GM18517 (cell line): ENCODE results near the gene PML.
"Not testable (repeated sequence)": the region's sequence is repeated elsewhere in the genome, so short reads cannot be mapped to it uniquely, and the experiment has no call there.

ENCODE experiments used
- ATAC-seq: cut with Tn5 transposase; IDR thresholded peaks from one replicate; pipeline ENCODE4 v1.9.1; 2021; ENCODE audit warnings: mild to moderate bottlenecking, moderate library complexity; ENCODE audit not compliant: unreplicated experiment

PML gene

DNA sequence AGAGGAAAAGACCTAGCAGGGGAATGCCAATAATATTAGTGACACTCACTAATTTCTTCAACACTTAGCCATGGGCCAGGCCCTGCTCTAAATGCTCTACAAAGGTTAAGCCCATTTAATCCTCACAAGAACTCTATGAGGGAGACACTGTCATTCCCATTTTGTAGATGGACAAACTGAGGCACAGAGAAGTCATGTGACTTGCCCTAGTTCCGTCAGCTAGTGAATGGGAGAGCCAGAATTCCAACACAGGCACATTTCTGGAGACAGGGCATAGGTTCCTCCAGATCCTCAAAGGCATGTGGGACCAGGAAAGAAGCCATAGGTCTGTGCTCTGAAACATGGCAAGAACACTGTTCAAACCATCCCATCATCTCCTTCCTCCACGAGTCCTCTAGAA lies 36.7 kb upstream of the PML start:
- ATAC-seq: no peak

DNA sequence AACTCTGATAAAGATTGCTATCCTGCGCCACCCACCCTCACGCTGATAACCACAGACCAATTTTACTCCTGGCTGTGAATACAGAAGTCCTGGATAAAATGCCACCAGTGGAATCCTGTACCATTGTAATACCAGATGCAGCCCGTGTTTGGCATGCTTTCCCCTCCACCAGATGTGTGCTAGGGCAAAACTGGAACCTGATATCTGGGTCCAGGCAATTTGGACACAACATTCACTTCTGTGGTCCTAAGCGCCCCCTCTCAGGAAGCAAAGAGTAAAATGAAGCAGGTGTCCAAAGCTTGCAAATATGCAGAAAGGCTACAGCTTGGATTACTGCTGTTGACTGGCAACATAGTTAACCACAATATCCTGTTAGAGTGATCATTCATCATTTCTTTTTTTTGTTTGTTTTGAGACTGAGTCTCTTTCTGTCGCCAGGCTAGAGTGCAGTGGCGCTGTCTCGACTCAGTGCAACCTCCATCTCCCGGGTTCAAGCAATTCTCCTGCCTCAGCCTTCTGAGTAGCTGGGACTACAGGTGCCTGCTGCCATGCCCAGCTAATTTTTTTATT lies 35.4 kb upstream of the PML start:
- no peak for ATAC-seq

- no peak for ATAC-seq
These were observed 34.7 kb upstream of the PML start for GRCh38 chr15:73959801-73960200.

- not testable (repeated sequence) for ATAC-seq
These were observed 33.9 kb upstream of the PML start for GRCh38 chr15:73960472-73961070.

DNA sequence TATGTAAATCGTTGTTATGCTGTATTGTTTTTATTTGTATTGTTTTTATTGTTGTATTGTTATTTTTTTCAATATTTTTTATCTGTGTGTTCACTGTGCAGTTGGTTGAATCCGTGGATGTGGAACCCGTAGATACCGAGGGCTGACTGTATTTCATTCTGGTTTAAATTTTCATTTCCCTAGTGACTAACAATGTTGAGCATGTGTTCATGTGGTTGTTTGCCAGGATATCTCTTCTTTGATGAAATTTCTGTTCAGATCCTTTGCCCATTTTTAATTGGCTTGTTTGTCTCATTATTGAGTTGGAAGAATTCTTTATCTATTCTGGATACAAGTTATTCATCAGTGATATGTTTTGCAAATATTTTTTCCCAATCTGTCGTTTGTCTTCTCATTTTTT lies 32.1 kb upstream of the PML start:
- no peak for ATAC-seq

GRCh38 chr15:73964736-73965093 lies 29.8 kb upstream of the PML start:
- ATAC-seq: no peak

GRCh38 chr15:73965094-73965757 lies 29.3 kb upstream of the PML start:
- ATAC-seq: no peak

GRCh38 chr15:73965758-73966113 lies 28.8 kb upstream of the PML start:
- no peak for ATAC-seq

GRCh38 chr15:73968461-73968860 lies 26.1 kb upstream of the PML start:
- no peak for ATAC-seq

DNA sequence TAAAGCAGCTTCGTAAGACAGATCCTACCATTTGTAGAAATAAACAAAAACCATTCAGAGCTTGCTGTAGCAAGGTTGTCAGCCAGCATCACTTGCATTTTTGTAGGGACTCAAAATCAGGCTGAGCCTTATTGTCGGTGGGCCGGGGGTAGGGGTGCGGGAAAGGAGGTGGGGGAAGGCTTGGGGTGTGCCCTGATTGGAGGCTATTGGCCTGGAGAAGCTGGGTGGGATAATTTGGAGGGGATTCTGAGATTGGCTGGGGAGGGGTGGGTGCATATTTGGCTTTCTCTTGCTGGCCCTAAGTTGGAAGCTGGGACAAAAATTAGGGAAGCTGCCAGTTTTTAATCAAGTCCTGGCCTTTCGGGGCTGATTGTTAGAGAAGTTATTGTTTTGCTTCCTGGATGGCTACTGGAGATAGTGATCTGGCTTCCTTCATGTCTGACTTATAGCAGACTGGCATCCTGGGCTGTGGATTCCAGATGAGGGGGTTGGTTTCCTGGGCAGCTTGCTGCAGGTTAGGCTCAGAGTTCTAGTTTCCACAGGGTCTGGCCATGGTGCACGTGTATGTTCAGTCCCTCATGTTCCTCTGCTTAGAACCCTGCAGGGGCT lies 25.3 kb upstream of the PML start:
- no peak for ATAC-seq

- no peak for ATAC-seq
These were observed 21.4 kb upstream of the PML start for GRCh38 chr15:73972984-73973682.

DNA sequence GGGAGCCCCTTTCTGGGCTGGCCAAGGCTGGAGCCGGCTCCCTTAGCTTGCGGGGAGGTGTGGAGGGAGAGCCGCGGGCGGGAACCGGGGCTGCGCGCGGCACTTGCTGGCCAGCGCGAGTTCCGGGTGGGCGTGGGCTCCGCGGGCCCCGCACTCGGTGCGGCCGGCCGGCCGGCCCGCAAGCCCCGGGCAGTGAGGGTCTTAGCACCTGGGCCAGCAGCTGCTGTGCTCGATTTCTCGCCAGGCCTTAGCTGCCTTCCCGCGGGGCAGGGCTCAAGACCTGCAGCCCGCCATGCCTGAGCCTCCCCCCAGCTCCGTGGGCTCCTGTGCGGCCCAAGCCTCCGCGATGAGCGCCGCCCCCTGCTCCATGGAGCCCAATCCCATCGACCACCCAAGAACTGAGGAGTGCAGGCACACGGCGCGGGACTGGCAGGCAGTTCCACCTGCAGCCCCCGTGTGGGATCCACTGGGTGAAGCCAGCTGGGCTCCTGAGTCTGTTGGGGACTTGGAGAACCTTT lies 20.8 kb upstream of the PML start:
- ATAC-seq: not testable (repeated sequence)

GRCh38 chr15:73975440-73976125 lies 18.9 kb upstream of the PML start:
- not testable (repeated sequence) for ATAC-seq

DNA sequence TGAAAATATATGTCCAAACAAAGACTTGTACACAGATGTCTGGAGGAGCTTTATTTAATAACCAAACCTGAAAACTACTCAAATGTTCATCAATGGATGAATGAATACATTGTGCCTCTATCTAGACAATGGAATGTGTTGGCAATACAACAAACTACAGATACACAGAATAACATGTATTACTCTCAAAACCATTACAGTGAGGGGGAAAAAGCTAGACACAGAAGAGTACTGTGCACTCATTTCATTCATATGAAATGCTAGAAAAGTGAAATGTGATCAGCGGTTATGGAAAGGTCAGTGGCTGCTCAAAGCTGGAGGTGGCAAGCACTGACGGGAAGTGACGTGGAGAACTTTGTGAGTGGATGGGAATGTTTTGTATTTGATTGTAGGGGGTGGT lies 15.6 kb upstream of the PML start:
- no peak for ATAC-seq

DNA sequence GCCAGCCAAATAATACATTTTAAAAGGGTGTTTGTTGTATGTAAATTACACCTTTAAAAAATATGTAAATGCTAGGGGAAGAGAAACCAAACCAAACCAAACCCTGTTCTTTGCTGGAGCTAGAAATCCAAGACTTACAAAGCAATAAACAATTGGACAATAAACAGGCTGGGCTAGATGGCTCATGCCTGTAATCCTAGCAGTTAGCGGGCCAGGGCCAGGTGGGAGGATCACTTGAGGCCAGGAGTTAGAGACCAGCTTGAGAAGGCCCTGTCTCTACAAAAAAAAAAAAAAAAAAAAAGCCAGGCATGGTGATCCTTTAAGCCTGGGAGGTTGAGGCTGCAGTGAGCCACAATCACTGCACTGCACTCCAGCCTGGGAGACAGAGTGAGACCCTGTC lies 14.9 kb upstream of the PML start:
- ATAC-seq: no peak

GRCh38 chr15:73981761-73982221 lies 12.7 kb upstream of the PML start:
- ATAC-seq: no peak

DNA sequence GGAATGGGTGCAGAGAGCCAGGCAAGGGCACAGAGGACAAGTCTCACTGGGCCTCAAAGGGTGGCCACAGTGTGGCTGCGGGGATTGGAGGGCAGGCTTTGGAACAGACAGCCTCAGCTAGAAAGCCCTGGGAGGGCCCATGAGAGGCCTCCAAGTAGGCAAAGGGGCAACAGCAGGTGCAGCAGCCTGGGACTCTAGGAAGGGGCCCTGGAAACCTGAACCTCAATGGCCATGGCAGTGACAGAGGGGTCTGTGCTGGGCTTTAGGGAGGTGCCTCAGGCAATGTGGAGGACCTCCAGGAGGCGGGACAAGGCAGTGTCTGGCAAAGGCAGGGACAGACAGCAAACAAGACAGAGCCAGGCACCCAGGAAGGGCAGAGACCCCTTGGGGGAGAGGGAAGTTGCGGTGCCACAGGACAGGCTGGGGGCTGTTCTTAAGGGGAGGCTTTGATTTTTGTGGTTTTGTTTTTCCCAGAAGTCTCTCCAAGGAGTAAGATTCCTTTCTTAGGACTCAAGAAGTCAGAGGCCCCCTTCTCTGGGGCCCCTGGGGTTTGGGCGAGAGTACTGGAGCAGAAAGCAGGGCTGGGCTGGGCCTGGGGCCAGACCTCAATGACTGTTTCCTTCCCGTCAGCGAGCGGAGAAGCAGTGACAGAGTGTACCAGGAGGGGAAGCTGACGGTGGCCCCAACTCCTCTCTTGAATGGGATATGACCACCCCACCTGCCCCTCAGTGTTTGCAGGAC lies 12.1 kb upstream of the PML start:
- no peak for ATAC-seq

GRCh38 chr15:73983211-73983727 lies 11.2 kb upstream of the PML start:
- ATAC-seq: no peak

DNA sequence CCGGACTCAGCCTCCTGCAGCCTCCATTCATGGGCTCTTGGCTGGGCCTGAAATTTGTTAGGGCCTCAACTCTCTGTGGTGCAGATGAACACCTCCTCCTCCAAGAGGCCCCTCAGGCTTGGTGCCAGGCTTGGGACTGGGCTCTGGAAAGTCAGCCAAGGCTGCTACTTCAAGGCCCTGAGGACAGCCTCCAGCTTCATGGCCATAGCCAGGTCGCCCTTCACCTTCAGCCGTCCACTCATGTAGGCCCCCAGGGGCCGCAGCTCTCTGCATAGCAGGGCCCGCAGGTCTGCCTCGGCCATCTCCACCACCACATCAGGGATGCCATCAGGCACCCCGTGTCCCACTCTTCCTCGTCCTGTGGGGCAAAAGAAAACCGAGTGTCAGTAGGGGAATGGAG lies 10.7 kb upstream of the PML start:
- ATAC-seq: no peak
